ENCODE measurements around the gene DMP1. TPM values are rescaled to one million over a fixed set of nuclear protein-coding genes. Genes with fewer than 3 reads are reported as not detected.

The DMP1 gene, protein sequence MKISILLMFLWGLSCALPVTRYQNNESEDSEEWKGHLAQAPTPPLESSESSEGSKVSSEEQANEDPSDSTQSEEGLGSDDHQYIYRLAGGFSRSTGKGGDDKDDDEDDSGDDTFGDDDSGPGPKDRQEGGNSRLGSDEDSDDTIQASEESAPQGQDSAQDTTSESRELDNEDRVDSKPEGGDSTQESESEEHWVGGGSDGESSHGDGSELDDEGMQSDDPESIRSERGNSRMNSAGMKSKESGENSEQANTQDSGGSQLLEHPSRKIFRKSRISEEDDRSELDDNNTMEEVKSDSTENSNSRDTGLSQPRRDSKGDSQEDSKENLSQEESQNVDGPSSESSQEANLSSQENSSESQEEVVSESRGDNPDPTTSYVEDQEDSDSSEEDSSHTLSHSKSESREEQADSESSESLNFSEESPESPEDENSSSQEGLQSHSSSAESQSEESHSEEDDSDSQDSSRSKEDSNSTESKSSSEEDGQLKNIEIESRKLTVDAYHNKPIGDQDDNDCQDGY
- polyA plus RNA-seq (2013, experiment 1 of 2) = 0.15 TPM
- 0.10 TPM for polyA plus RNA-seq (2013, experiment 2 of 2)

- H3K4me1 ChIP-seq (ENCODE audit: control insufficient read depth, insufficient read depth, low read length, poor library complexity, severe bottlenecking) = peaks cover 7% of the 10 kb centered on the region
- H3K36me3 ChIP-seq (ENCODE audit: control insufficient read depth, insufficient read depth, low read length) = no peaks in the 10 kb centered on the region
- no peaks in the 10 kb centered on the region for H3K9me3 ChIP-seq (ENCODE audit: control insufficient read depth, low read length)
- H3K27ac ChIP-seq (ENCODE audit: low read depth, low read length, severe bottlenecking) = no peak within 1 kb of the TSS
- 100% methylated on average over 2 of the region's 3 CpGs; no CpG with 5 or more reads in 1 of the 2 experiments for WGBS, 2 experiments (ENCODE audit: insufficient coverage in 2 of 2)
- no peak within 1 kb of the TSS for H3K4me3 ChIP-seq (ENCODE audit: extremely low read depth, insufficient read depth, low read length, poor library complexity, severe bottlenecking)
Observed at GRCh38 chr4:87649980-87650379, at the start of gene DMP1. Gene DMP1 (plus strand): TSS chr4:87650280. CDS start chr4:87656493, 6,213 bp downstream.

DNA sequence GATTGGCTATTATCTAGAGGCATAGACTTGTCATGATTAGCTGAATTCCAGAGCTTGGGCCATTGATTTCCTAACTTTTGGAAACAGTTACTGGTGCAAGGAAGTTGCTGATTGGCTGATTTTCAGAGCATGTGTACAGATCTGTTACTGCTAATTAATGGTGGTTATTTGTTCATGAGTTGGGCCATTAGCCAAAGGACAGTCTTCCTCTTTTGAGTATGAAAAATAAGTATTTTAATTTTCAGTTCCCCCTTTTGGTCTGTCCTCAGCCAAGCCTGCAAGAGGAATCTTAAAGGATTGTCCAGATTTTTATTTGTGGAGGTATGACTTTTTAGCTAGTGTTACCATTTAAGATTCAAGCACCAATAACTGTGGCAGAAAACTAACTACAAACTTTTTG lies 48.7 kb upstream of the DMP1 start:
- no peaks in the 10 kb centered on the region for H3K4me1 ChIP-seq (ENCODE audit: control insufficient read depth, insufficient read depth, low read length, poor library complexity, severe bottlenecking)
- no peaks in the 10 kb centered on the region for H3K36me3 ChIP-seq (ENCODE audit: control insufficient read depth, insufficient read depth, low read length)
- H3K9me3 ChIP-seq (ENCODE audit: control insufficient read depth, low read length) = no peaks in the 10 kb centered on the region
- H3K4me3 ChIP-seq (ENCODE audit: extremely low read depth, insufficient read depth, low read length, poor library complexity, severe bottlenecking) = no peak overlapping the region
- H3K27ac ChIP-seq (ENCODE audit: low read depth, low read length, severe bottlenecking) = no peak overlapping the region

- Histone ChIP-seq H3K27ac (ENCODE audit: low read depth, low read length, severe bottlenecking) (no peak within 1 kb of the TSS), H3K36me3 (ENCODE audit: control insufficient read depth, insufficient read depth, low read length) (no peaks in the 10 kb centered on the region), H3K4me1 (ENCODE audit: control insufficient read depth, insufficient read depth, low read length, poor library complexity, severe bottlenecking) (no peaks in the 10 kb centered on the region), H3K9me3 (ENCODE audit: control insufficient read depth, low read length) (no peaks in the 10 kb centered on the region), H3K4me3 (ENCODE audit: extremely low read depth, insufficient read depth, low read length, poor library complexity, severe bottlenecking) (no peak within 1 kb of the TSS)
- WGBS, 2 experiments (ENCODE audit: insufficient coverage in 2 of 2) = 80 to 90% methylated on average over 1 to 2 of the region's 4 CpGs
Observed at GRCh38 chr4:87608229-87608628, 41.9 kb upstream of the DMP1 start, which contains the start of gene DSPP. Gene DSPP (plus strand): TSS chr4:87608529. CDS start chr4:87610909, 2,380 bp downstream.

- no peaks in the 10 kb centered on the region for H3K9me3 ChIP-seq (ENCODE audit: control insufficient read depth, low read length)
- no peaks in the 10 kb centered on the region for H3K4me1 ChIP-seq (ENCODE audit: control insufficient read depth, insufficient read depth, low read length, poor library complexity, severe bottlenecking)
- WGBS, 2 experiments (ENCODE audit: insufficient coverage in 2 of 2) = 90 to 97% methylated on average over 4 of the region's 4 CpGs
- no peaks in the 10 kb centered on the region for H3K36me3 ChIP-seq (ENCODE audit: control insufficient read depth, insufficient read depth, low read length)
- H3K4me3 ChIP-seq (ENCODE audit: extremely low read depth, insufficient read depth, low read length, poor library complexity, severe bottlenecking) = no peak overlapping the region
- no peak overlapping the region for H3K27ac ChIP-seq (ENCODE audit: low read depth, low read length, severe bottlenecking)
Observed at GRCh38 chr4:87614292-87614890, 35.7 kb upstream of the DMP1 start.

GRCh38 chr4:87616268-87616667 lies 33.8 kb upstream of the DMP1 start:
- Histone ChIP-seq H3K9me3 (ENCODE audit: control insufficient read depth, low read length) (no peaks in the 10 kb centered on the region), H3K36me3 (ENCODE audit: control insufficient read depth, insufficient read depth, low read length) (no peaks in the 10 kb centered on the region), H3K4me3 (ENCODE audit: extremely low read depth, insufficient read depth, low read length, poor library complexity, severe bottlenecking) (no peak overlapping the region), H3K27ac (ENCODE audit: low read depth, low read length, severe bottlenecking) (no peak overlapping the region), H3K4me1 (ENCODE audit: control insufficient read depth, insufficient read depth, low read length, poor library complexity, severe bottlenecking) (no peaks in the 10 kb centered on the region)
- 81 to 85% methylated on average over 7 to 8 of the region's 9 CpGs for WGBS, 2 experiments (ENCODE audit: insufficient coverage in 2 of 2)

DNA sequence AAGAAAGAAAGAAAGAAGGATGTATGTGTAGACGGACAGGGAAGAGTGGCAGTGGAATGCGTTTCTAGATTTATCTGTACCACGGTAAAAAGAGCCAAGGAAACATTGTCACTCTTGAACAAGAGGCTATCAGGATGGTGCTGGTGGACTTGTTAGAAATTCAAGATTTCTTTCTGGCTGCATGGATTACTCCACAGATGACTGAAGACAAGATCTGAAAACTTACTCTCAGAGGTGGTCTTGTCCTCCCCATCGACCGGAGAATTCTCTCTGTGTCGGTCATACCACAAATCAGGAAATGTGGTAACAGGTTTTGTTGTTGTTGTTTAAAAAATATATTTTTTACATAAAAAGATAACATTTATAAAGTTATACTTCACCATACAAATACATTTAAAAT lies 30.0 kb upstream of the DMP1 start:
- no peak overlapping the region for H3K27ac ChIP-seq (ENCODE audit: low read depth, low read length, severe bottlenecking)
- no peak overlapping the region for H3K4me3 ChIP-seq (ENCODE audit: extremely low read depth, insufficient read depth, low read length, poor library complexity, severe bottlenecking)
- H3K9me3 ChIP-seq (ENCODE audit: control insufficient read depth, low read length) = no peaks in the 10 kb centered on the region
- H3K4me1 ChIP-seq (ENCODE audit: control insufficient read depth, insufficient read depth, low read length, poor library complexity, severe bottlenecking) = no peaks in the 10 kb centered on the region
- WGBS, 2 experiments (ENCODE audit: insufficient coverage in 2 of 2) = 96 to 100% methylated on average over 3 of the region's 6 CpGs
- no peaks in the 10 kb centered on the region for H3K36me3 ChIP-seq (ENCODE audit: control insufficient read depth, insufficient read depth, low read length)

DNA sequence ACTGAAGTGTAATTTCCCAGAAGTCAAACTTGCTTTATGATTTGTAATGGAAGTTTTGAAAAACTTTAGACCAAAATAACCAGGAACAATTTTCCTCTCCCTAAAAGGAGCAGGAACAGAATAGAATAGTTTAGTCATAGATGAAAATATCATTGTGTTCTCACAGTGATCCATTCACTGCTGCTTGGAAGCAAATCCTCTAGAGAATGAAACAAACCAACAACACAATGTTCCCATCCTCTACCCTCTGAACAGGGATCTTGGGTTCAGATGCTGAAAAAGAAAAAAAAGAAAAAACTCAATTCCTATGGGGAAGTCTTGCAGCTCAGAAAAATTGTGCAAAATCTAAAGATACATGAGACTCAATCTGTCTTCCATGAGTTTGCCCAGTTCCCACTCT lies 29.6 kb upstream of the DMP1 start:
- H3K9me3 ChIP-seq (ENCODE audit: control insufficient read depth, low read length) = no peaks in the 10 kb centered on the region

DNA sequence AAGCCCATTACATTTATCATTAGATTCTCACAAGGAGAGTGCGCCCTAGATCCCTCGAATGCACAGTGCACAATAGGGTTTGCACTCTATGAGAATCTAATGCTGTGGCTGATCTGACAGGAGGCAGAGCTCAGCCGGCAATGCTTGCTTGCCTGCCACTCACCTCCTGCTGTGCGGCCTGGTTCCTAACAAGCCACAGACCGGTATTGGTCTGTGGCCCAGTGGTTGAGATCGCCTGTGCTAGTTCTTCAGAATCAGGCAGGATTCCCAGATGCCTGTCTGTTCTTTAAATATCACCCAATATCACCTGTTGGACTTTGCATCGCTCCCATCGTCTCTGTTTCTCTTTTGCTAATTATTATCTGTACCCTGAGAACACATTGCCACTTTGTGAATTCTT lies 27.8 kb upstream of the DMP1 start:
- Histone ChIP-seq H3K4me3 (ENCODE audit: extremely low read depth, insufficient read depth, low read length, poor library complexity, severe bottlenecking) (no peak overlapping the region), H3K27ac (ENCODE audit: low read depth, low read length, severe bottlenecking) (no peak overlapping the region), H3K4me1 (ENCODE audit: control insufficient read depth, insufficient read depth, low read length, poor library complexity, severe bottlenecking) (no peaks in the 10 kb centered on the region), H3K36me3 (ENCODE audit: control insufficient read depth, insufficient read depth, low read length) (no peaks in the 10 kb centered on the region), H3K9me3 (ENCODE audit: control insufficient read depth, low read length) (no peaks in the 10 kb centered on the region)
- WGBS, 2 experiments (ENCODE audit: insufficient coverage in 2 of 2) = 65 to 70% methylated on average over 6 to 7 of the region's 8 CpGs

More for the DNA sequence above, 29.6 kb upstream of the DMP1 start:
- Histone ChIP-seq H3K36me3 (ENCODE audit: control insufficient read depth, insufficient read depth, low read length) (no peaks in the 10 kb centered on the region), H3K4me1 (ENCODE audit: control insufficient read depth, insufficient read depth, low read length, poor library complexity, severe bottlenecking) (no peaks in the 10 kb centered on the region), H3K4me3 (ENCODE audit: extremely low read depth, insufficient read depth, low read length, poor library complexity, severe bottlenecking) (no peak overlapping the region), H3K27ac (ENCODE audit: low read depth, low read length, severe bottlenecking) (no peak overlapping the region)

DNA sequence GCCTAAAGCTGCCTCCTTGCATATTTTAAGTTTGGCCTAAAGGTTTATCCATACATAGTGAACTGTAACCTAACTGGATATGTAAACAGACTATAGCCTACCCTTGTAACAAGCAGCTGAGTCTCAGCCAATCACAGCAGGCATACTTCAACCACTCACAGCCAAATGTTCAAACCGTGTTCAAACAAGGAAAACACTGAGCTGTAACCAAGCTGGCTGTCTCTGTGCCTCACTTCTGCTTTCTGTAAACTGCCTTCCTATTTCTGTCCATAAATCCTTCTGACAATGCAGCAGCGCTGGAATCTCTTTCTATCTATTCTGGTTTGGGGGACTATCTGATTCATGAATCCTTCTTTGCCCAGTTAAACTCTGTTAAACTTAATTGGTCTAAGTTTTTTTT lies 25.4 kb upstream of the DMP1 start:
- Histone ChIP-seq H3K27ac (ENCODE audit: low read depth, low read length, severe bottlenecking) (no peak overlapping the region), H3K4me1 (ENCODE audit: control insufficient read depth, insufficient read depth, low read length, poor library complexity, severe bottlenecking) (no peaks in the 10 kb centered on the region), H3K4me3 (ENCODE audit: extremely low read depth, insufficient read depth, low read length, poor library complexity, severe bottlenecking) (no peak overlapping the region), H3K9me3 (ENCODE audit: control insufficient read depth, low read length) (no peaks in the 10 kb centered on the region), H3K36me3 (ENCODE audit: control insufficient read depth, insufficient read depth, low read length) (no peaks in the 10 kb centered on the region)
- 82 to 83% methylated on average over 1 of the region's 2 CpGs for WGBS, 2 experiments (ENCODE audit: insufficient coverage in 2 of 2)

DNA sequence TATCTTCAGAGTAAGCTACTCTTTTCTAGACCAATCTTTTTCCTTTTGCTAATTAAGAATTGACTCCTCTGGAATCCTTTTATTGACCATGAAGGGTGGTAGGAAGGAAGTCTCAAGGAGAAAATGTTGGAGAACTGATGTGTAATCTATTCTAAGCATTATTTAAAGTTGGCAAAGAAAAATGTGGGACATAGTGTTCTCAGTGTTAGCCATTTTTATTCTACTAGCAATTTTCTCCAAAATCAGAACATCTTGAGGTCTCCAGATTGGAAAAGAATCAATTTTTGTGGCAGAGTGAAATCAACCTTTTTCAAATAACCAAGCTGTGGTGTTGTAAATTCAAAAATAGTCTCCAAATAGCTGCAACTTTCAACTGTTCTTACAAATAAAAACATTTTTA lies 18.4 kb upstream of the DMP1 start:
- H3K9me3 ChIP-seq (ENCODE audit: control insufficient read depth, low read length) = no peaks in the 10 kb centered on the region
- H3K4me1 ChIP-seq (ENCODE audit: control insufficient read depth, insufficient read depth, low read length, poor library complexity, severe bottlenecking) = no peaks in the 10 kb centered on the region
- H3K4me3 ChIP-seq (ENCODE audit: extremely low read depth, insufficient read depth, low read length, poor library complexity, severe bottlenecking) = no peak overlapping the region
- H3K27ac ChIP-seq (ENCODE audit: low read depth, low read length, severe bottlenecking) = no peak overlapping the region
- no peaks in the 10 kb centered on the region for H3K36me3 ChIP-seq (ENCODE audit: control insufficient read depth, insufficient read depth, low read length)

- no peak overlapping the region for H3K27ac ChIP-seq (ENCODE audit: low read depth, low read length, severe bottlenecking)
- no peaks in the 10 kb centered on the region for H3K36me3 ChIP-seq (ENCODE audit: control insufficient read depth, insufficient read depth, low read length)
- no peaks in the 10 kb centered on the region for H3K4me1 ChIP-seq (ENCODE audit: control insufficient read depth, insufficient read depth, low read length, poor library complexity, severe bottlenecking)
- 86 to 100% methylated on average over 1 of the region's 1 CpG for WGBS, 2 experiments (ENCODE audit: insufficient coverage in 2 of 2)
- H3K4me3 ChIP-seq (ENCODE audit: extremely low read depth, insufficient read depth, low read length, poor library complexity, severe bottlenecking) = no peak overlapping the region
- H3K9me3 ChIP-seq (ENCODE audit: control insufficient read depth, low read length) = no peaks in the 10 kb centered on the region
Observed at GRCh38 chr4:87632469-87632868, 17.6 kb upstream of the DMP1 start.
